Neural cell (in vitro differentiated cells): Measurements from ENCODE around the gene SLC2A10.

Experiments
- CTCF ChIP-seq: fragments of 450-650 bp; IDR thresholded peaks from 2 replicates; pipeline ENCODE4 v1.5.1; 2014; ENCODE audit warnings: antibody characterized with exemption, mild to moderate bottlenecking, moderate library complexity; ENCODE audit not compliant: poor library complexity, severe bottlenecking
- EP300 ChIP-seq: fragments of 450-650 bp; conservative IDR thresholded peaks from 2 replicates; pipeline ENCODE4 v1.6.1; 2014; ENCODE audit warnings: antibody characterized with exemption, mild to moderate bottlenecking, moderate library complexity; ENCODE audit not compliant: poor library complexity, severe bottlenecking
- EZH2 ChIP-seq: fragments of 200-600, 300-800 bp; shearing (Covaris generic), sonication (generic); IDR thresholded peaks from 2 replicates; pipeline ENCODE4 v1.6.1; 2014; ENCODE audit warnings: antibody characterized with exemption, low read length, borderline replicate concordance, mild to moderate bottlenecking; ENCODE audit not compliant: insufficient read depth, poor library complexity, severe bottlenecking
- POLR2AphosphoS5 ChIP-seq: IDR thresholded peaks from 2 replicates; pipeline ENCODE4 v1.6.1; 2012
- RAD21 ChIP-seq: fragments of 450-650 bp; conservative IDR thresholded peaks from 2 replicates; pipeline ENCODE4 v1.6.1; 2014; ENCODE audit warnings: antibody characterized with exemption, mild to moderate bottlenecking, moderate library complexity
- REST ChIP-seq: IDR thresholded peaks from 2 replicates; pipeline ENCODE4 v1.6.1; 2012; ENCODE audit warnings: borderline replicate concordance
- SMC3 ChIP-seq: fragments of 450-650 bp; conservative IDR thresholded peaks from 2 replicates; pipeline ENCODE4 v1.6.1; 2014; ENCODE audit warnings: antibody characterized with exemption, mild to moderate bottlenecking, moderate library complexity; ENCODE audit not compliant: poor library complexity

GRCh38 chr20:46689082-46689753 is 20.2 kb upstream of the SLC2A10 start, which contains the start of gene TP53RK:
- peak; percentile 90 for TF ChIP-seq POLR2AphosphoS5
- peak; percentile 64 for TF ChIP-seq CTCF
- TF ChIP-seq RAD21: peak; percentile 19
- no peak for TF ChIP-seq EZH2
- peak; percentile 42 for TF ChIP-seq EP300
- TF ChIP-seq REST: peak; percentile 77
- TF ChIP-seq SMC3: no peak
